ENCODE data around the gene PNMA3.
"Not testable (repeated sequence)": the region's sequence is repeated elsewhere in the genome, so short reads cannot be mapped to it uniquely, and the experiment has no call there.

GRCh38 chrX:153017174-153017573 is 39.1 kb upstream of the PNMA3 start:
- TF ChIP-seq POLR2AphosphoS5, CTCF, EP300, POLR2A (IDR thresholded peaks at IDR 0.05): not testable (repeated sequence)
